GM21390 (cell line): Measurements from ENCODE around the gene NLRP7.
"Not testable (repeated sequence)": the region's sequence is repeated elsewhere in the genome, so short reads cannot be mapped to it uniquely, and the experiment has no call there.

Source experiments
- ATAC-seq: cut with Tn5 transposase; IDR thresholded peaks from one replicate; pipeline ENCODE4 v1.9.1; 2021; ENCODE audit not compliant: unreplicated experiment

Gene NLRP7

DNA sequence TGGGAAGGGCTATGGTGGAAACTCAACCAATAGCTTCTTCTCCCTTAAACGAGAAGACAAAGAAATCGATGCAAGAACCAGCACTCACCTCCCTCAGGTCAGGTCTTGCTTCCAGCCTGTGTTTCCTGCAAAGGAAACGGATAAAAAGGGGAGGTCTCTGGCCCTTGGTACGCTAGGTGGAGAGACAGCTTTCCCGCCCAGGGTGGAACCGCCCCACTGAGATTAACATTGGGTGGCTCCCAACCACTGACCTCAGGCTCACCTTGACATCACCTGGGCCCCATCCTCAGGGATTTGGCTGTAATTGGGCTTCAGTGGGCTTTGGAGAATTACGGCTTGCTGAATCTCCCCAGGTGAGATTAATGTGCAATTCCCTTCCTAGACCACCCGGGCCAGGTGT lies at the start of gene NLRP7:
Gene NLRP7, minus strand, starts transcription at position 150 of the 400 bp plus-strand sequence.
- ATAC-seq = no peak

DNA sequence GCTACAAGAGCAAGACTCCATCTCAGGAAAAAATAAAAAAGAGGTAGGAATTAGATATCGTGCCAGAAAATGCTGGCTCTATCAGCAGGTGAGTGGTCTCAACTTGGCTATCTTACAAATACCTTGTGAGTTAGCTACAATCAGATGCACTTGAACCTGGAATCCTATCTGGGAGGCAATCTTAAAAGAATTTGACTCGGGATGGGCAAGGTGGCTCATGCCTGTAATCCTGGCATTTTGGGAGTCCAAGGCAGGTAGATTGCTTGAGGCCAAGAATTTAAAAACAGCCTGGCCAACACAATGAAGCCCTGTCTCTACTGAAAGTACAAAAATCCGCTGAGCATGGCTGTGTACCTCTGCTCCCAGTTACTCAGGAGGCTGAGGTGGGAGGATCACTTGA lies 48.2 kb upstream of the NLRP7 start:
- ATAC-seq = no peak

DNA sequence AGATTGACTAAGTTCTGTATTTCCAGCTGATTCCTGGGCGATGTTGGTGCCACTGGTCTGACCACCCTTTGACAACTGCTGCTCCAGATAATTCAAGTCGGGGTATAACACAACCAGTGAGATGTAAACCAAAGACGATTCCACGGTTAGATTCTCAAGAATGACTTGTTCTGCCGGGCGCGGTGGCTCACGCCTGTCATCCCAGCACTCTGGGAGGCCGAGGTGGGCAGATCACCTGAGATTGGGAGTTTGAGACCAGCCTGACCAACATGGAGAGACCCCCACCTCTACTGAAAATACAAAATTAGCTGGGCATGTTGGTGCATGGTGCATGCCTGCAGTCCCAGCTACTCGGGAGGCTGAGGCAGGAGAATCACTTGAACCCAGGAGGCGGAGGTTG lies 42.2 kb upstream of the NLRP7 start:
- ATAC-seq = not testable (repeated sequence)

DNA sequence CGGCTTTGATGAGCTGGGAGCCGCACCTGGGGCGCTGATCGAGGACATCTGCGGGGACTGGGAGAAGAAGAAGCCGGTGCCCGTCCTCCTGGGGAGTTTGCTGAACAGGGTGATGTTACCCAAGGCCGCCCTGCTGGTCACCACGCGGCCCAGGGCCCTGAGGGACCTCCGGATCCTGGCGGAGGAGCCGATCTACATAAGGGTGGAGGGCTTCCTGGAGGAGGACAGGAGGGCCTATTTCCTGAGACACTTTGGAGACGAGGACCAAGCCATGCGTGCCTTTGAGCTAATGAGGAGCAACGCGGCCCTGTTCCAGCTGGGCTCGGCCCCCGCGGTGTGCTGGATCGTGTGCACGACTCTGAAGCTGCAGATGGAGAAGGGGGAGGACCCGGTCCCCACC lies 35.2 kb upstream of the NLRP7 start:
- ATAC-seq = not testable (repeated sequence)

DNA sequence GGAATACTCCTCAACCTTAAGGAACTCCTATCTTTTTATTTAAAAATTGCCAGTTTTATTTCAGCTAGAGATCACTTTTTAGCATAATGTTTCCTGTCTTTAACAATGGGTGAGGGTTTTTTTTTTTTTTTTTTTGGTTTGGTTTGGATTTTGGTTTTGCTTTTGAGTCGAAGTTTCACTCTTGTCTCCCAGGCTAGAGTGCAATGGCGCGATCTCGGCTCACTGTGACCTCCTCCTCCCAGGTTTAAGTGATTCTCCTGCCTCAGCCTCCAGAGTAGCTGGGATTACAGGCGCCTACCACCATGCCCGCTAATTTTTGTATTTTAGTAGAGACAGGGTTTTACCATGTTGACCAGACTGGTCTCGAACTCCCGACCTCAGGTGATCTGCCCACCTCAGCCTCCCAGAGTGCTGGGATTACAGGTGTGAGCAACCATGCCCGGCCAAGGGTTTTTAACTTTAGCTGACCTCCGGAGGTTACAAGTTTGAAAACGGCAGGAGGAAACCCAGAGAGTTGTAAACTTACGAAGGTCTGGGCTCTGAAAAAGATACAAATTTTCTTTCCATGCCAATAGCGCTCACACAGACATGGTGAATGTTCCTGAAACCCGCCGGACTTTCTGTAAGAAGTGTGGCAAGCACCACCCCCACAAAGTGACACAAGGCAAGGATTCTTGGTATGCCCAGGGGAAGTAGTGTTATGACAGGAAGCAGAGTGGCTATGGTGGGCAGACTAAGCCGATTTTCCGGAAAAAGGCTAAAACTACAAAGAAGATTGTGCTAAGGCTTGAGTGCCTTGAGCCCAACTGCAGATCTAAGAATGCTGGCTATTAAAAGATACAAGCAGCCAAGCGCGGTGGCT lies 26.1 kb upstream of the NLRP7 start:
- not testable (repeated sequence) for ATAC-seq

DNA sequence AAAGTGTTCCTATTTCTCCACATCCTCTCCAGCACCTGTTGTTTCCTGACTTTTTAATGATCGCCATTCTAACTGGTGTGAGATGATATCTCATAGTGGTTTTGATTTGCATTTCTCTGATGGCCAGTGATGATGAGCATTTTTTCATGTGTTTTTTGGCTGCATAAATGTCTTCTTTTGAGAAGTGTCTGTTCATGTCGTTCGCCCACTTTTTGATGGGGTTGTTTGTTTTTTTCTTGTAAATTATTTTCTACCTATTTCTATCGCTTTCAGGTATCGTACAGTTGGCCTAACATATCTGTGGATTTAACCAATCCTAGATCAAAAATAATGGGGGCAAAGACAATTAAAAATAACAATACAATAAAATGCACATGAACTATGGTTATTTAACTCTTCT lies 24.1 kb upstream of the NLRP7 start:
- ATAC-seq = not testable (repeated sequence)

DNA sequence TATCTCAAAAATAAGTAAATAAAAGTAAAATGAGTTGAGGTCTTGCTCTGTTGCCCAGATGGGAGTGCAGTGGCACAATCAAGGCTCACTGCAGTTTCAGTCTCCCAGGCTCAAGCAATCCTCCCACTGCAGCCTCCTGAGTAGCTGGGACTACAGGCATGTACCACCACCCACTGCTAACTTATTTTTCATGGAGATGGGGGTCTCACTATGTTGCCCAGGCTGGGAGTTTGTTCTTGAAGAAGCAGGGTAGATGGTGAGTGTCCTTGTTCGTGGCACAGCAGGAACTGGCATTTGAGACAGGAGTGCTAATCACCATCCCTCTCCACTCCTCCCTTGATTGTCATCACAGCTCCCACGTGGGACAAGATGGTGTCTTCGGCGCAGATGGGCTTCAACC lies 22.3 kb upstream of the NLRP7 start:
- no peak for ATAC-seq

DNA sequence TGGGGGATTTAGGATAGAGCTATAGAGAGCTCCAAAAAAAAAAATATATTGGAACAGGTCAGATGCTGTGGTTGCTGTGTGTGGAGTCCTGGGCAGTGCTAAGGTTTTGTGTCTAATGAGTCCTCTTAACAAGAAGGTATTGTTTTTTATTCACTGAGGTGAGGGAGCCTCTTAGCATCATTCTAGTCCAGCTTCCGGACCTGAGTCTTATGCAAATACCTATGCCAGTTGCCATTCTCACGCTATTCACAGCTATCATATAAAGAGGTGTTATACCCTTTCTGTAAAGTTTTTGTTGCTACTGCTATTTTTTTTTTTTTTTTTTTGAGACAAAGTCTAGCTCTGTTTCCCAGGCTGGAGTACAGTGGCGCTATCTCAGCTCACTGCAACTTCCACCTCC lies 20.3 kb upstream of the NLRP7 start:
- no peak for ATAC-seq

DNA sequence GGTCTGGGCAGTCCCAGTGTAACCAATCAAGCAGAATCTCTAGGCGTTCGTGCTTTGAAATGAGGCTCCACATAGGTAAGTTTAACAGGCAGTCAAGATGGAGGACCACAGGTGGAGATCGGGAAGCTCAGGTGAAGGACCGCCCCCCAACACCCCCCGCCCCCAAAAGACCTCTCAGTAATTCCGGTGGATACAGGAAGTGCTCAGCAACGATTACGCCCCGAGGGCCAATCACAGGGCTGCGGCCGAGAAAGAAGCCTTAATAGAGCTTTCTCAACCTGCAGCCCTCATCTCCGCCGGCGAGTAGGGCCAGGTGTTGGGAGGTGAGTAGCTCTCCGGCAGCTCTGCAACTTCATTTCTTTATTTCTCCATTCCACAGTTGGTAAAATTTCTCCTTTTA lies 17.7 kb upstream of the NLRP7 start:
- ATAC-seq = not testable (repeated sequence)

DNA sequence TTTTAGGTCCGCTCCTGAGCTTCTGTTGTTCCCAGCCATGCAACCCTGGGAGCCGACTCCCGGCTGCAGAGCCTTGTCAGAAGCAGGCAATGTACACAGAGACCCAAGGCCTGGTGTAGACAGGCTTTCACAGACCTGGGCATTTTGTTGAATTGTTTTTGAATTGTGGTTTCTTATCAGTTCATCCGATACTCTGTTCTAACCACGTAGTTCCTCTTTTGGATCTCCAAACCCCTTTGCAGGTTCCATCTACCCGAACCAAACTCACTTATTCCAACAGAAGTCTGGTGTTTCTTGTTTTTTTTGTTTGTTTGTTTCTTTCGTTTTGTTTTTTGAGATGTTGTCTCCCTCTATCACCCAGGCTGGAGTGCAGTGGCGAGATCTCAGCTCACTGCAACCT lies 12.5 kb upstream of the NLRP7 start:
- ATAC-seq = no peak

DNA sequence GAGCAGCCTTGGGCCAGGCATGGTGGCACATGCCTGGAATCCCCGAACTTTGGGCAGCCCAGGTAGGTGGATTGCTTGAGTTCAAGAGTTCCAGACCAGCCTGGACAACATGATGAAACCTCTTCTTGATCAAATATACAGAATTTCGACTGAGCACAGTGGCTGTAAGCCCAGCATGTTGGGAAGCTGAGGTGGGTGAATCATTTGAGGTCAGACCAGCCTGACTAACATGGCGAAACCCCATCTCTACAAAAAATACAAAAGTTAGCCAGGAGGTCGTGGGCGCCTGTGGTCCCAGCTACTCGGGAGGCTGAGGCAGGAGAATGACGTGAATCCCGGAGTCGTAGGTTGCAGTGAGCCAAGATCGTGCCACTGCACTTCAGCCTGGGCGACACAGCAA lies 8.0 kb upstream of the NLRP7 start:
- no peak for ATAC-seq

DNA sequence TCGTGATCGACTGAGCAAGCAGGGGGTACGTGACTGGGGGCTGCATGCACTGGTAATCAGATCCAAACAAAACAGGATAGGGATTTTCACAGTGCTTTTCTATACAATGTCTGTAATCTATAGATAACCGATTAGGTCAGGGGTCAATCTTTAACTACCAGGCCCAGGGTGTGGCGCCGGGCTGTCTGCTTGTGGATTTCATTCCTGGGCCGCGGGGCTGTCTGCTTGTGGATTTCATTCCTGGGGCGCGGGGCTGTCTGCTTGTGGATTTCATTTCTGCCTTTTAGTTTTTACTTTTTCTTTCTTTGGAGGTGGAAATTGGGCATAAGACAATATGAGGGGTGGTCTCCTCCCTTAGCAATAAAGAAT lies 6.0 kb upstream of the NLRP7 start:
- not testable (repeated sequence) for ATAC-seq

DNA sequence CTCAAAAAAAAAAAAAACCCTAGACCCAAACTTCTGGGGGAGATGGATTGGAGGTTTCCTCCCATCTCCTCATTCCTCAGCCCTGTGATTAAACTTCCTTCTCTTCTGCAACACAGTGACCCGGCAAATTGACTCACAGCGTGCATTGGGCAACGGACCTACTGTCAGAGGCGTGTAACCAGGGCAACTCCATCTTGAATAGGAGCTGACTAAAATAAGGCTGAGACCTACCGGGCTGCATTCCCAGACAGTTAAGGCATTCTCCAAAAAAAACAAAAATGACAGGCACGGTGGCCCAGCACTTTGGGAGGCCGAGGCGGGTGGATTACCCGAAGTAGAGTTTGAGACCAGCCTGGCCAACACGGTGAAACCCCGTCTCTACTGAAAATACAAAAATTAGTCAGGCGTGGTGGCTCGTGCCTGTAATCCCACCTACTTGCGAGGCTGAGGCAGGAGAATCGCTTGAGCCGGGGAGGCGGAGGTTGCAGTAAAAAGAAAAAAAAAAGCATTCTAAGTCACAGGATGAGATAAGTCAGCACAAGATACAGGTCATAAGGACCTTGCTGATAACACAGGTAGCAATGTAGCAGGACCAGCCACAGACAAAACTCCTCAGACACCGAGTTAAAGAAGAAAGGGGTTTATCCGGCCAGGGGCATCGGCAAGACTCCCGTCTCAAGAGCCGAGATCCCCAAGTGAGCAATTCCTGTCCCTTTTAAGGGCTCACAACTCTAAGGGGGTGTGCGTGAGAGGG lies 5.4 kb upstream of the NLRP7 start:
- ATAC-seq = no peak

DNA sequence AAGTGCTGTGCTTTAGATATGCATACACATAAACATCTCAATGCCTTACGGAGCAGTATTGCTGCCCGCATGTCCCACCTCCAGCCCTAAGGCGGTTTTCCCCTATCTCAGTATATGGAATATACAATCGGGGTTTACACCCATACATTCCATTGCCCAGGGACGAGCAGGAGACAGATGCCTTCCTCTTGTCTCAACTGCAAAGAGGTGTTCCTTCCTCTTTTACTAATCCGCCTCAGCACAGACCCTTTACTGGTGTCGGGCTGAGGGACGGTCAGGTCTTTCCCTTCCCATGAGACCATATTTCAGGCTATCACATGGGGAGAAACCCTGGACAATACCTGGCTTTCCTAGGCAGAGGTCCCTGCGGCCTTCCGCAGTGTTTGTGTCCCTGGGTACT lies 3.2 kb upstream of the NLRP7 start:
- ATAC-seq = not testable (repeated sequence)

DNA sequence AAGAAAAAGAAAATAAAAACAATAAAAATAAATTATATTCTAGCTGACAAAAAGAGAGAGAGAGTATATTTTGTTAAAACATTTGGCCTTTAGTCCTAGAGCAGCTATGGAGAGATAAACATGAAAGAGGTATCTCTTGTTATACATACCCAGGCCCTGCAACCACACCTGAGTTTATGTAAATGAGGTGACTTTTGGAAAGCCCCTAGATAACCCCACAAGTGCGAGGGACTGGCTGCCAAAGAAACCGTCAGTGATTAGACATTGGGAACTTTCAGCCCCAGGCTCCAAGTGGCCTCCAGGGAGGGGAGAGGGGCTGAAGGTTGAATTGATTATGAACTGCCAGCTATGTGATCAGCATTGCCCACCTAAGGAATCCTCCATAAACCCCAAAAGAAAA lies 2.1 kb upstream of the NLRP7 start:
- no peak for ATAC-seq

DNA sequence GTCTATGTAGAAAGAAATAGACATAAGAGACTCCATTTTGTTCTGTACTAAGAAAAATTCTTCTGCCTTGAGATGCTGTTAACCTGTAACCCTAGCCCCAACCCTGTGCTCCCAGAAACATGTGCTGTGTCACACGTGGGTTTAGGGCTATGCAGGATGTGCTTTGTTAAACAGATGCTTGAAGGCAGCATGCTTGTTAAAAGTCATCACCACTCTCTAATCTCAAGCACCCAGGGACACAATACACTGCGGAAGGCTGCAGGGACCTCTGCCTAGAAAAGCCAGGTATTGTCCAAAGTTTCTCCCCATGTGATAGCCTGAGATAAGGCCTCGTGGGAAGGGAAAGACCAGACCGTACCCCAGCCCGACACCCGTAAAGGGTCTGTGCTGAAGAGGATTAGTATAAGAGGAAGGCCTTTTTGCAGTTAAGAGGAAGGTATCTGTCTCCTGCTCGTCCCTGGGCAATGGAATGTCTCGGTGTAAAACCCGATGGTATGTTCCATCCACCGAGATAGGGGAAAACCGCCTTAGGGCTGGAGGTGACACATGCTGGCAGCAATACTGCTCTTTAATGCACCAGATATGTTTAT lies 3.5 kb downstream of the NLRP7 start:
- ATAC-seq = not testable (repeated sequence)

DNA sequence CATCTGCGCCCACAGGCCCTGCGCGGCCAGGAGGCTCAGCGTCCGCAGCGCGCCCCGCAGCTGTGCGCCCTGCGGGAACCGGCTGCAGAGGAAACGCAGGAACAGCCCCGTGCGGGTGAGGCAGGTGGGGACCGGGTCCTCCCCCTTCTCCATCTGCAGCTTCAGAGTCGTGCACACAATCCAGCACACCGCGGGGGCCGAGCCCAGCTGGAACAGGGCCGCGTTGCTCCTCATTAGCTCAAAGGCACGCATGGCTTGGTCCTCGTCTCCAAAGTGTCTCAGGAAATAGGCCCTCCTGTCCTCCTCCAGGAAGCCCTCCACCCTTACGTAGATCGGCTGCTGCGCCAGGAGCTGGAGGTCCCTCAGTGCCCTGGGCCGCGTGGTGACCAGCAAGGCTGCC lies 7.8 kb downstream of the NLRP7 start:
- ATAC-seq = not testable (repeated sequence)

DNA sequence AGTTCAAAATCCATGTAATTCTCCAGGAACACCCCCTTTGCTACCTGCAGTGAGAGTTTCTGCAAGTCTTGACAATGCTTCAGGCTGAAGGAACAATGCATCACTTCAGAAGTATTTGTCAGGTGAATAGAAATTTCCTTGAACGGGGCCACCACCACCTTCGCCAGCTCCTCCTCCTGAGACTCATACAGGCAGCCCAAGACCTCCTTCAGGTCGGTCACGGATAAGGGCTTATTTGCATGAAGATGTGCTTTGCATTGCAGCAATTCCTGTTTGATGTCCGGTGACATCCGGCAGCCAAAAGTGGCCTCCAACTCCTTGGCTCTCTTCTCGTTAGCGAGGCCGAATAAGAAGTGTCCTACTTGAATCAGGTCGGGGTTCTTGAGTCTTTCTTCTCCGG lies 8.4 kb downstream of the NLRP7 start:
- ATAC-seq = no peak

DNA sequence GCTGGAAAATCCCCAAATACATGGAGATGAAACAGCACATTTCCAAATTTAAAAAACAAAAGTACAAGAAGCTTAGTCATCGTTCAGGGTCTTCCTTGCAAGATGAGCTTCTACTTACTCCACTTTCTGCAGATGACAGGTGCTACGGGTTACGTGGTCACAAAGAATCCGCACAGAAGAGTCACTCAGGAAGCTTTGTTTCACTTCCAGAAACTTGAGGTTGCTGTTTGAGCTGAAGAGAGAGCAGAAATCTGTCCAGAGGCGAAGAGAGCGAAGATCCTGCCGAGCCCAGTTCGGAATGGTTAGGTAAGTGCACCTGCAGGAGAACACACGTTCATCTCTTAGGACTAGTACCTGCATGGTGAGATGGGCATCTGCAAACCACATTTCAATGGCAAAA lies 9.4 kb downstream of the NLRP7 start:
- peak; percentile 45 for ATAC-seq

DNA sequence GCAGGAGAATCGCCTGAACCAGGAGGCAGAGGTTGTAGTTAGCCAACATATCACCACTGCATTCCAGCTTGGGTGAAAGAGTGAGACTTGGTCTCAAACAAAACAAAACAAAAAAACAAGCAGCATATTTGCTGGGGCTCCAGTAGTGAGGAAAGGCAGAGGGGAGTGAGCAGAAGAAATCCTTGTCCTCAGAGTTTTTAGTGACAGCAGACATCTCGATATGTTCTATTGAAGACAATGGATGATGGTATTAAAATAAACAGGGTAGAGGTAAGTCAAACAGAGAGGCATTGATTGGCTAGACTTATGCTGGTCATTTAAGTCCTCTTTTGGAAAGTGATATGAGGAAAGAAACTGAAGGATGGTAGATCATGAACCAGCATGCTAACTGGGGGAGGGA lies 19.0 kb downstream of the NLRP7 start:
- no peak for ATAC-seq

DNA sequence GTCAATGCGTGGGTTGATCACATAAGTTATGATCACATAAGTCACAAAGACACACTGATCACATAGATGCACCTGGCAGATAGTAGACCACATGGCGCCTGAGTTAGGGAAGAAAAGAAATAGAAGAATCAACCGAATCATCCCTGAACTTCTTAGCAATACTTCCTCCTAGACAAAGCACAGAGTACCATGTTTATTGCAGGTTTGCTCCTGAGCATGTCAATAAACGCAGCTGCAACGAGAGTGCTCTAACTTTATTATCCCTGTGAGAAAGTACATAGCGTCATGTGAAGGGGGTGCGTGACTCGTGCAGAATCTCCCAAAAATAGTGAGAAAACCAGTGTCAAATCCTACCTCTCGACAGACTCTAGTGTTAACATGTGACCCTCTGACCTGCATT lies 24.1 kb downstream of the NLRP7 start:
- no peak for ATAC-seq

DNA sequence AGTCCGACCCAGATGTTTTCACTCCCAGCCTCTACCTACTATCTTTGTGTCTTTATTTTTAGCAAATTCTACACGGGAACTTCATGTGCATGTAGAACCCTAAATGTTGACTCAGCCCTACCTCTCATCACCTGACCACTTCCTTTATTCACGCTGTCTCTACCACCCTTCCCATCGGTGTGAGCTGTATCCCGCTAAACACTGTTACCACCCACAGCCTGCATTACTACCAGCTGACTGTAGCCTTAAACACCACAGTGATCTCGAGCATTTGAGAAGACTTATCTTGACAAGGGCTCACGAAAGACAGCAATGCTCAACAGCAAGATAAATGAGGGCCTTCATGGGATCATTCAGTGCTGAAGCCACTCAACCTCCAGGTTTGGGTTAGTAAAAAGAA lies 26.2 kb downstream of the NLRP7 start:
- ATAC-seq = no peak
